ENCODE data around the gene CEND1.

DNA sequence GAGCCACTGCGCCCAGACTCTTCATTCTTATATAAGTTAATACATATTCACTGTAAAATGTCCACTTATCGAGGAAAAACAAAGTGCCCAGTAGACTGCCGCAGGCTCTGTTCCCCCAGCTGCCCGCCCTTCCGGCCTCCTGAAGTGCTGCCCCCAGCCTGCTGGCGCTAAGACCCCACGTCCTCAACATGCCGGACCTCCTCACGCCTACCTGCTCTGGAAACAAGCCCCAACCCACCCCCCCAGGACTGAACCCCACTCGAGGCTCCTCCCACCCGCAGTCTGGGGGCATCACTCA is 13.7 kb downstream of the CEND1 start:
- TF ChIP-seq EP300 (IDR thresholded peaks at IDR 0.05) (no peak), POLR2A (IDR thresholded peaks at IDR 0.05) (no peak)
- TF ChIP-seq, protein P1, sequence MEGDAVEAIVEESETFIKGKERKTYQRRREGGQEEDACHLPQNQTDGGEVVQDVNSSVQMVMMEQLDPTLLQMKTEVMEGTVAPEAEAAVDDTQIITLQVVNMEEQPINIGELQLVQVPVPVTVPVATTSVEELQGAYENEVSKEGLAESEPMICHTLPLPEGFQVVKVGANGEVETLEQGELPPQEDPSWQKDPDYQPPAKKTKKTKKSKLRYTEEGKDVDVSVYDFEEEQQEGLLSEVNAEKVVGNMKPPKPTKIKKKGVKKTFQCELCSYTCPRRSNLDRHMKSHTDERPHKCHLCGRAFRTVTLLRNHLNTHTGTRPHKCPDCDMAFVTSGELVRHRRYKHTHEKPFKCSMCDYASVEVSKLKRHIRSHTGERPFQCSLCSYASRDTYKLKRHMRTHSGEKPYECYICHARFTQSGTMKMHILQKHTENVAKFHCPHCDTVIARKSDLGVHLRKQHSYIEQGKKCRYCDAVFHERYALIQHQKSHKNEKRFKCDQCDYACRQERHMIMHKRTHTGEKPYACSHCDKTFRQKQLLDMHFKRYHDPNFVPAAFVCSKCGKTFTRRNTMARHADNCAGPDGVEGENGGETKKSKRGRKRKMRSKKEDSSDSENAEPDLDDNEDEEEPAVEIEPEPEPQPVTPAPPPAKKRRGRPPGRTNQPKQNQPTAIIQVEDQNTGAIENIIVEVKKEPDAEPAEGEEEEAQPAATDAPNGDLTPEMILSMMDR (IDR thresholded peaks at IDR 0.05): no peak

Data from tibial nerve (tissue), 4 donors.